A673 (cell line): ENCODE results near the gene LPP. TPM values are rescaled to one million over a fixed set of nuclear protein-coding genes. Genes with fewer than 3 reads are reported as not detected.

Experiments used
- BruUV-seq: library from RNA; stranded (reverse); fragments of 400-500 nt; replicated peaks from 2 replicates; lab custom pipeline; 2021; lab: Mats Ljungman, UMichigan
- CTCF ChIA-PET: fragments of 300-600 bp; sonication (Branson Sonifier 250); formaldehyde crosslinking; loops from one replicate; lab custom pipeline; 2022; ENCODE audit warnings: antibody characterized with exemption; lab: Charles Lee
- POLR2A ChIA-PET: fragments of 300-600 bp; sonication (Branson Sonifier 250); formaldehyde crosslinking; loops from one replicate; lab custom pipeline; 2022; ENCODE audit warnings: antibody characterized with exemption; ENCODE audit not compliant: low non-redundant PET; lab: Charles Lee
- DNase-seq: peaks from one replicate; pipeline ENCODE4 v3.0.0-alpha.2; 2015; ENCODE audit warnings: low spot score
- H3K27ac ChIP-seq: fragments of 200-600 bp; sonication (generic); 2 replicates; pipeline ENCODE4 v1.5.1; 2016; ENCODE audit warnings: mixed run types, low read depth, mild to moderate bottlenecking, mixed read lengths, antibody characterized with exemption, low read length; ENCODE audit not compliant: poor library complexity, severe bottlenecking
- H3K27me3 ChIP-seq: fragments of 200-600 bp; sonication (generic); replicated peaks from 2 replicates; pipeline ENCODE4 v1.6.1; 2017; ENCODE audit warnings: mixed run types, low read depth, mild to moderate bottlenecking, mixed read lengths, antibody characterized with exemption, low read length; ENCODE audit not compliant: insufficient read depth, poor library complexity
- H3K36me3 ChIP-seq: fragments of 200-600 bp; sonication (generic); 2 replicates; pipeline ENCODE4 v1.6.1; 2016; ENCODE audit warnings: mixed run types, mild to moderate bottlenecking, mixed read lengths, antibody characterized with exemption, low read length; ENCODE audit not compliant: insufficient read depth, poor library complexity, severe bottlenecking
- H3K4me1 ChIP-seq: fragments of 200-600 bp; sonication (generic); 2 replicates; pipeline ENCODE4 v1.6.1; 2017; ENCODE audit warnings: mixed run types, mild to moderate bottlenecking, mixed read lengths, antibody characterized with exemption, low read length; ENCODE audit not compliant: insufficient read depth, poor library complexity, severe bottlenecking
- H3K4me3 ChIP-seq: fragments of 200-600 bp; sonication (generic); 2 replicates; pipeline ENCODE4 v1.5.1; 2016; ENCODE audit warnings: low read depth, mixed run types, mild to moderate bottlenecking, mixed read lengths, low read length; ENCODE audit not compliant: poor library complexity, severe bottlenecking
- H3K9me3 ChIP-seq: fragments of 200-600 bp; sonication (generic); 2 replicates; pipeline ENCODE4 v1.6.1; 2016; ENCODE audit warnings: mixed run types, low read depth, mild to moderate bottlenecking, mixed read lengths, antibody characterized with exemption, low read length; ENCODE audit not compliant: poor library complexity, severe bottlenecking
- CTCF ChIP-seq: fragments of 300-800, 200-600 bp; sonication (generic); conservative IDR thresholded peaks from 2 replicates; pipeline ENCODE4 v1.5.1; 2017; ENCODE audit warnings: low read depth, mild to moderate bottlenecking, antibody characterized with exemption, low read length, moderate library complexity, mixed read lengths
- EZH2 ChIP-seq: fragments of 200-600 bp; sonication (generic); IDR thresholded peaks from 2 replicates; pipeline ENCODE4 v1.6.1; 2017; ENCODE audit warnings: borderline replicate concordance, low read depth, mild to moderate bottlenecking, mixed read lengths, antibody characterized with exemption, low read length; ENCODE audit not compliant: poor library complexity, severe bottlenecking
- intact Hi-C: fragments of 100-400 bp; cut with micrococcal nuclease; formaldehyde crosslinking; loops from one replicate; pipeline ENCODE4 v1.10.0; 2022; ENCODE audit not compliant: unreplicated experiment
- total RNA-seq: library from RNA; stranded (reverse); gene quantifications from 2 replicates; pipeline ENCODE4 v1.2.3, GENCODE V29; 2021

LPP gene
- total RNA-seq, 1 experiment from 2014 or later, result 39.7 TPM

GRCh38 chr3:188241883-188242282 lies 87.9 kb downstream of the LPP start:
- TF ChIP-seq EZH2 (no peak), CTCF (no peak)
- Histone ChIP-seq H3K27ac (no peak overlapping the region), H3K27me3 (no peaks in the 10 kb centered on the region), H3K4me3 (no peak overlapping the region), H3K4me1 (peaks cover 5% of the 10 kb centered on the region), H3K36me3 (no peaks in the 10 kb centered on the region), H3K9me3 (no peaks in the 10 kb centered on the region)
- intact Hi-C loops, result no loop called here
- BruUV-seq, result no TSS peak
- DNase-seq, result no peak
- POLR2A ChIA-PET, result no interaction called here
- CTCF ChIA-PET, result no interaction called here

GRCh38 chr3:188242436-188243123 lies 88.6 kb downstream of the LPP start:
- H3K4me3 ChIP-seq, result no peak overlapping the region
- ChIA-PET CTCF (no interaction called here), POLR2A (no interaction called here)
- H3K36me3 ChIP-seq, result no peaks in the 10 kb centered on the region
- H3K4me1 ChIP-seq, result peaks cover 5% of the 10 kb centered on the region
- DNase-seq, result no peak
- intact Hi-C loops, result no loop called here
- no peak overlapping the region for H3K27ac ChIP-seq
- BruUV-seq, result no TSS peak
- H3K9me3 ChIP-seq, result no peaks in the 10 kb centered on the region
- no peaks in the 10 kb centered on the region for H3K27me3 ChIP-seq
- TF ChIP-seq EZH2, result no peak
- no peak for TF ChIP-seq CTCF

- no peak for DNase-seq
- H3K27me3 ChIP-seq, result no peaks in the 10 kb centered on the region
- ChIA-PET CTCF (no interaction called here), POLR2A (no interaction called here)
- TF ChIP-seq EZH2 (no peak), CTCF (no peak)
- peaks cover 5% of the 10 kb centered on the region for H3K4me1 ChIP-seq
- H3K9me3 ChIP-seq, result no peaks in the 10 kb centered on the region
- no TSS peak for BruUV-seq
- no peak overlapping the region for H3K4me3 ChIP-seq
- no peak overlapping the region for H3K27ac ChIP-seq
- no peaks in the 10 kb centered on the region for H3K36me3 ChIP-seq
- intact Hi-C loops, result no loop called here
Measured at GRCh38 chr3:188243124-188243795, 89.3 kb downstream of the LPP start.
